Measurements from ENCODE around the gene BTBD9. TPM values are rescaled to one million over a fixed set of nuclear protein-coding genes. Genes with fewer than 3 reads are reported as not detected.

BTBD9 gene
- total and polyA plus RNA-seq, 9 of the 15 experiments (the other 6 are each of a cell fraction or from before 2014, with no cell fraction given), result 0.08 to 1.6 (median 0.58) TPM

- TF ChIP-seq ETS1 (conservative IDR thresholded peaks at IDR 0.05; ENCODE audit: control insufficient read depth, low read depth, low read length), result no peak
- TF ChIP-seq HDAC2 (IDR thresholded peaks at IDR 0.05), result no peak
Observed at GRCh38 chr6:38193051-38193450, 446.7 kb downstream of the BTBD9 start (continued).

GRCh38 chr6:38192487-38192886, 447.2 kb downstream of the BTBD9 start:
- ATAC-seq (no peak), DNase-seq (ENCODE audit: extremely low read depth in 1 of 4, low spot score in 3 of 4) (no peak), FAIRE-seq (no peak)
- CTCF ChIA-PET (ENCODE audit: low intra/inter-chr PET ratio), result no interaction called here
- peaks cover 29 to 49% of the 10 kb centered on the region in 2 experiments for H3K27me3 ChIP-seq (ENCODE audit: control insufficient read depth in 2 of 2, insufficient read depth in 2 of 2, low read length in 2 of 2)
- no peak overlapping the region for H3K4me3 ChIP-seq
- no peak overlapping the region for H3K9ac ChIP-seq (ENCODE audit: insufficient read depth in 1 of 2, low read depth in 2 of 2, low read length in 2 of 2)
- TF ChIP-seq KLF13 (tag; IDR thresholded peaks at IDR 0.05; ENCODE audit: borderline replicate concordance, low read depth), result no peak
- in situ Hi-C loops (cut with MboI) (no loop called here), intact Hi-C loops (cut with micrococcal nuclease) (no loop called here)
- no peaks in the 10 kb centered on the region for H3K4me1 ChIP-seq (replicated peaks in 1 of 2; ENCODE audit: control insufficient read depth in 2 of 2, insufficient read depth in 2 of 2, low read length in 2 of 2)
- peaks cover 8% of the 10 kb centered on the region for H4K20me1 ChIP-seq (replicated peaks; ENCODE audit: control insufficient read depth, insufficient read depth, low read length)
- no TSS peak for BruUV-seq (replicated peaks)
- no peaks in the 10 kb centered on the region for H3K36me3 ChIP-seq (ENCODE audit: control insufficient read depth, insufficient read depth, low read length)
- 0% methylated on average over 5 of the region's 5 CpGs for WGBS (ENCODE audit: insufficient coverage, low coverage, missing lambda C conversion rate)
- no peaks in the 10 kb centered on the region for H3K79me2 ChIP-seq (ENCODE audit: control insufficient read depth, insufficient read depth, low read length)
- no peaks in the 10 kb centered on the region for H3K9me1 ChIP-seq (ENCODE audit: control insufficient read depth, insufficient read depth, low read length)
- no peak overlapping the region for H3K27ac ChIP-seq (ENCODE audit: extremely low read depth, low read depth, low read length)
- H3K9me3 ChIP-seq (replicated peaks; ENCODE audit: control insufficient read depth, insufficient read depth, low read depth, low read length), result no peaks in the 10 kb centered on the region
- POLR2A ChIA-PET, result no interaction called here
- H2AFZ ChIP-seq (ENCODE audit: low read depth, low read length), result no peak overlapping the region
- H3K4me2 ChIP-seq (ENCODE audit: insufficient read depth, low read length), result no peak overlapping the region

GRCh38 chr6:38192011-38192410, 447.7 kb downstream of the BTBD9 start:
- CTCF ChIA-PET (ENCODE audit: low intra/inter-chr PET ratio), result no interaction called here
- TF ChIP-seq NFYB (IDR thresholded peaks at IDR 0.05; ENCODE audit: extremely low read depth, insufficient read length), result no peak
- no peak for TF ChIP-seq ZNF668 (CRISPR knock-in tag; IDR thresholded peaks at IDR 0.05)
- TF ChIP-seq CC2D1A (IDR thresholded peaks at IDR 0.05), result no peak
- no peak for TF ChIP-seq ZNF143 (CRISPR knock-in tag; IDR thresholded peaks at IDR 0.05)
- no peak for TF ChIP-seq ZNF277 (CRISPR knock-in tag; IDR thresholded peaks at IDR 0.05; ENCODE audit: borderline replicate concordance)
- TF ChIP-seq FOXM1 (IDR thresholded peaks at IDR 0.05; ENCODE audit: low read depth), result no peak
- TF ChIP-seq FOXM1 (CRISPR knock-in tag; IDR thresholded peaks at IDR 0.05; ENCODE audit: low read depth), result no peak
- TF ChIP-seq KDM5B (IDR thresholded peaks at IDR 0.05; ENCODE audit: insufficient replicate concordance, low read depth, low read length), result no peak
- no peak for TF ChIP-seq TBP (optimal IDR thresholded peaks at IDR 0.05; ENCODE audit: low read depth, low read length)
- TF ChIP-seq ZNF57 (CRISPR knock-in tag; IDR thresholded peaks at IDR 0.05), result no peak
- no peak for TF ChIP-seq KLF1 (tag; IDR thresholded peaks at IDR 0.05)
- TF ChIP-seq NCOR1 (IDR thresholded peaks at IDR 0.05), result no peak

More at GRCh38 chr6:38192011-38192410, 447.7 kb downstream of the BTBD9 start:
- intact Hi-C loops (cut with micrococcal nuclease), result no loop called here
- DNase-seq (ENCODE audit: extremely low read depth in 1 of 4, low spot score in 3 of 4) (no peak), ATAC-seq (no peak), FAIRE-seq (no peak)
- 1% methylated on average over 9 of the region's 9 CpGs for WGBS (ENCODE audit: insufficient coverage, low coverage, missing lambda C conversion rate)
- H3K4me1 ChIP-seq (replicated peaks in 1 of 2; ENCODE audit: control insufficient read depth in 2 of 2, insufficient read depth in 2 of 2, low read length in 2 of 2), result no peaks in the 10 kb centered on the region
- H3K4me3 ChIP-seq, result no peak overlapping the region
- no peaks in the 10 kb centered on the region for H3K36me3 ChIP-seq (ENCODE audit: control insufficient read depth, insufficient read depth, low read length)
- in situ Hi-C loops (cut with MboI), result no loop called here
- BruUV-seq (replicated peaks), result no TSS peak
- H3K9me1 ChIP-seq (ENCODE audit: control insufficient read depth, insufficient read depth, low read length), result no peaks in the 10 kb centered on the region
- no peaks in the 10 kb centered on the region for H3K9me3 ChIP-seq (replicated peaks; ENCODE audit: control insufficient read depth, insufficient read depth, low read depth, low read length)
- H3K4me2 ChIP-seq (ENCODE audit: insufficient read depth, low read length), result no peak overlapping the region
- peaks cover 32 to 54% of the 10 kb centered on the region in 2 experiments for H3K27me3 ChIP-seq (ENCODE audit: control insufficient read depth in 2 of 2, insufficient read depth in 2 of 2, low read length in 2 of 2)
- no peak overlapping the region for H3K27ac ChIP-seq (ENCODE audit: extremely low read depth, low read depth, low read length)
- H3K9ac ChIP-seq (ENCODE audit: insufficient read depth in 1 of 2, low read depth in 2 of 2, low read length in 2 of 2), result no peak overlapping the region
- H4K20me1 ChIP-seq (replicated peaks; ENCODE audit: control insufficient read depth, insufficient read depth, low read length), result peaks cover 11% of the 10 kb centered on the region
- H3K79me2 ChIP-seq (ENCODE audit: control insufficient read depth, insufficient read depth, low read length), result no peaks in the 10 kb centered on the region
- POLR2A ChIA-PET, result no interaction called here
- H2AFZ ChIP-seq (ENCODE audit: low read depth, low read length), result no peak overlapping the region
